HG03060 (cell line): ENCODE results near the gene PYHIN1.

Experiments used
- ATAC-seq: cut with Tn5 transposase; IDR thresholded peaks from one replicate; pipeline ENCODE4 v1.9.1; 2021; ENCODE audit warnings: low read depth, moderate number of reproducible peaks; ENCODE audit not compliant: unreplicated experiment

PYHIN1 gene

GRCh38 chr1:159011751-159012150 is 80.4 kb downstream of the PYHIN1 start:
- ATAC-seq = no peak

- peak; percentile 23 for ATAC-seq
Observed at GRCh38 chr1:159012495-159012894, 81.1 kb downstream of the PYHIN1 start.

DNA sequence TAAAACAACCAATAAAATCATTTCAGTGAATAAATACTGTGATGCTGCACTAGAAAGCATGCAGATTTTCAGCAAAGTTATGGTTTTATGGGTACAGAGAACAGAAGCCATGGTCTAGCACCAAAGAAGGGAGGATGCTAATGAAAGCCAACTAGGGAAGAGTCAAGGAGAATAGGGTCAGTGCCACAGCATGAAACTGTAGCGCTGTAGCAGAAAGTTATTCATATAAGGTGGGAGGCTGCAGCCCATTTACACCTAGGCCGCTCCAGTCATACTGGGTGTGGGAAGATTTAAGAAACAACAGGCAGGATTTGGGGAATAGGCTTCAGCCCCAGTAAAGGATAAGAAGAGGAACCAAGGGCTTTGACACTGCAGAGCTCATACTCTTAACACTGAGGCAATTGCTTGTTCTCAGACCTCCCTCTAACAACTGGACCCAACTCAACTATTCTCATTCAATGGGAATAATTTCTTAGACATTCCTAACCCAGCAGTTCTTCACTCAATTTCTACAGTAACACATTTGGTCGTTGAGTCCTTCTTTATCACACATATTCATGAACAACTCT is 82.7 kb downstream of the PYHIN1 start:
- ATAC-seq = no peak

DNA sequence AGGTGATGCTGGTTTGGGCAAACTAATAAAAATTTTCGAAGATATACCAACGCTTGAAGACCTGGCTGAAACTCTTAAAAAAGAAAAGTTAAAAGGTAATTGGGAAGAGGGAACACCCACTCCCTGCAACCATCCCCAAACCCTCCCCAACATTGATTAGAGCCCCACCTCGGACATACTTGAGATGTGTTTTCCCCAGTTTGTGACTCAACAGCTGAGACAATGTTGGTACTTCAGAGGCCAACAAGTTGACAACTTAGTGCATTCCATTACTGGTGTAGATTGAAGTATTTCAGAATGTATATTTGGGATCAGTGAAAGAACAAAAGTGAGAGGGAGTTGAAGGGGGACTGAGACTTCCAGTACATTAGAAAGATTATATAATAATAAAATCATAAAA is 83.5 kb downstream of the PYHIN1 start:
- ATAC-seq = no peak

GRCh38 chr1:159015440-159015909 is 84.1 kb downstream of the PYHIN1 start:
- peak; percentile 96 for ATAC-seq

- ATAC-seq = no peak
Observed at GRCh38 chr1:159023723-159024122, 92.4 kb downstream of the PYHIN1 start.

- ATAC-seq = no peak
Observed at GRCh38 chr1:159025043-159025442, 93.7 kb downstream of the PYHIN1 start.
